ENCODE measurements around the gene NECAB2.

NECAB2 gene

GRCh38 chr16:83990492-83990891, 22.4 kb downstream of the NECAB2 start:
- no peak for DNase-seq (ENCODE audit: low read depth)
- H3K4me3 ChIP-seq (ENCODE audit: low read depth, low read length): no peak overlapping the region
- no peak for TF ChIP-seq CTCF (IDR thresholded peaks at IDR 0.05; ENCODE audit: low read depth, low read length, missing control alignments)

GRCh38 chr16:83992624-83993023, 24.6 kb downstream of the NECAB2 start:
- H3K4me3 ChIP-seq (ENCODE audit: low read depth, low read length): no peak overlapping the region
- no peak for TF ChIP-seq CTCF (IDR thresholded peaks at IDR 0.05; ENCODE audit: low read depth, low read length, missing control alignments)
- DNase-seq (ENCODE audit: low read depth): no peak

- DNase-seq (ENCODE audit: low read depth): no peak
- no peak overlapping the region for H3K4me3 ChIP-seq (ENCODE audit: low read depth, low read length)
- no peak for TF ChIP-seq CTCF (IDR thresholded peaks at IDR 0.05; ENCODE audit: low read depth, low read length, missing control alignments)
Observed at GRCh38 chr16:83994087-83994486, 26.0 kb downstream of the NECAB2 start.

GRCh38 chr16:83994703-83995102, 26.7 kb downstream of the NECAB2 start:
- DNase-seq (ENCODE audit: low read depth): no peak
- no peak for TF ChIP-seq CTCF (IDR thresholded peaks at IDR 0.05; ENCODE audit: low read depth, low read length, missing control alignments)
- H3K4me3 ChIP-seq (ENCODE audit: low read depth, low read length): no peak overlapping the region

- TF ChIP-seq CTCF (IDR thresholded peaks at IDR 0.05; ENCODE audit: low read depth, low read length, missing control alignments): no peak
- H3K4me3 ChIP-seq (ENCODE audit: low read depth, low read length): no peak overlapping the region
- no peak for DNase-seq (ENCODE audit: low read depth)
Observed at GRCh38 chr16:83995754-83996153, 27.7 kb downstream of the NECAB2 start.

- DNase-seq (ENCODE audit: low read depth): no peak
- TF ChIP-seq CTCF (IDR thresholded peaks at IDR 0.05; ENCODE audit: low read depth, low read length, missing control alignments): peak; percentile 45
Observed at GRCh38 chr16:83996481-83997252, 28.6 kb downstream of the NECAB2 start.

GRCh38 chr16:83998091-83998490, 30.0 kb downstream of the NECAB2 start:
- no peak overlapping the region for H3K4me3 ChIP-seq (ENCODE audit: low read depth, low read length)
- TF ChIP-seq CTCF (IDR thresholded peaks at IDR 0.05; ENCODE audit: low read depth, low read length, missing control alignments): no peak
- no peak for DNase-seq (ENCODE audit: low read depth)

More at GRCh38 chr16:83996481-83997252, 28.6 kb downstream of the NECAB2 start:
- H3K4me3 ChIP-seq (ENCODE audit: low read depth, low read length): no peak overlapping the region
